ENCODE data around the gene UAP1L1. TPM values are rescaled to one million over a fixed set of nuclear protein-coding genes. Genes with fewer than 3 reads are reported as not detected.

The UAP1L1 gene
- 18.7 and 21.5 TPM in 2 replicates for total RNA-seq

DNA sequence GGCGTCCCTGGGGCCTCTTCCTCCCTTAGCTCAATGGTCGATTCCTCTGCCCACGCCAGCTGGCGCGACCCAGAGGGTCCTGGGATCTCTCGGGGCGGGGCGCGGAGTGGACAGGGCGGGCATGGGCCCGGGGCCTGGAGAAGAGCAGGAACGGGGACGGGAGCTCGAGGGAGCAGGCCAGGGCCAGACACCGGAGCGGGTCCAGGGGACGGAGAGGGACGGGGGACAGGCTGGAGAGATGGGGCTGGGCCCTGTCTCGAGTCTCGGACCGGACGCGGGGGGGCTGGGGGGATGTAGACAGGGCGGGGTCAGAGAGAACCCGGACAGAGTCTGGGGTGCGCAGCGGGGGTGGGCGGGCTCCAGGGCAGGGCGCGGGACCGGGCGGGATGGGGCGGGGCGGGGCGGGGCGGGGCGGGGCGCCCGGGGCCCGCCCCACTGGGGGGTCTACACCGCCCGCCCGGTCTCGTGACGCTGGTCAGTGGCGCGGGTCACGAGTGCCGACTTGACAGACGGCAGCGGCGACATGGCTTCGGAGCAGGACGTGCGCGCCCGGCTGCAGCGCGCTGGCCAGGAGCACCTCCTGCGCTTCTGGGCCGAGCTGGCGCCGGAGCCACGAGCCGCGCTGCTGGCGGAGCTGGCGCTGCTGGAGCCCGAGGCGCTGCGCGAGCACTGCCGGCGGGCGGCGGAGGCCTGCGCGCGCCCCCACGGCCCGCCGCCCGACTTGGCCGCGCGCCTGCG, at the start of gene UAP1L1:
TSS of gene UAP1L1 (plus strand) at position 508 of the 738 bp plus-strand sequence. CDS start at position 524, 16 bp downstream.

GRCh38 chr9:137031904-137032640, 45.2 kb upstream of the UAP1L1 start, which contains the start of gene FUT7:
Gene FUT7 (minus strand): TSS chr9:137032088. CDS start chr9:137031991, 97 bp downstream.

GRCh38 chr9:137046088-137046787, 31.1 kb upstream of the UAP1L1 start, which contains the start of gene NPDC1:
Gene NPDC1 (minus strand): TSS chr9:137046177. CDS start chr9:137045989, 188 bp downstream.

GRCh38 chr9:137053944-137054931, 23.1 kb upstream of the UAP1L1 start, which contains the start of gene ENTPD2:
Gene ENTPD2 (minus strand): TSS chr9:137054061. CDS start chr9:137053997, 64 bp downstream.

DNA sequence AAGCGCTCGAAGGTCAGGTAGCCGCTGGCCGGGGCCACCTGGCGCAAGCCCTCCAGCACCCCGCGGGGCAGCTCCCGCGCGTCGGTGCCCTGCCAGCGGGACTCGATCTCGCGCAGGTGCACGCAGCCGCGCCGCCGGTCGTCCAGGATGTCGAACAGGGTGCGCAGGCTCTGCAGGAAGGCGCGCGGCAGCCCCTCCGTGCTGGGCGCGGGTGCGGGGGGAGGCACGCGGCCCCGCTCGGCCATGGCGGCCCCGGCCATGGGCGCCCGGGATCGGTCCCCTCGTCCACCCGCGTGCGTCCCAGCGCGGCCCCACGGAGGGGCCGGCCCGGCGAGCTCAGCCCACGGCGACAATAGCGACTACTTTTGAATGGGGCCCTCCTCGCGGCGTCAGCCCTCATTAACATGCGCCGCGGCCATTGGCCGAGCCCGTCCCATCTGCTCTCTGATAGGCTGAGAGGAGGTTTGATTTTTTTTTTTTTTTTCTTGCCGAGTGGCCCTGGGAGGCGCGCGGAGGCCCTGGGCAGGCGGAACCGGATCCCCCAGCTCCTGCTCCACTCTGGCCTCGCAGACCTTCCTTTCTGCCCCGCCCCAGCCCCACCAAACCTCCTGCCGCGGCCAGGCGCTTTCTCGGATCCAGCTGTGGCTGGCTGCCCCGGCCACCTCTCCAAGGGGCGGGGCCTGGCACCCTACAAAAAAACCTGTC, 7.0 kb upstream of the UAP1L1 start, which contains the start of gene SAPCD2:
TSS of gene SAPCD2 (minus strand) at position 357 of the 705 bp plus-strand sequence. CDS start at position 260, 97 bp downstream.

DNA sequence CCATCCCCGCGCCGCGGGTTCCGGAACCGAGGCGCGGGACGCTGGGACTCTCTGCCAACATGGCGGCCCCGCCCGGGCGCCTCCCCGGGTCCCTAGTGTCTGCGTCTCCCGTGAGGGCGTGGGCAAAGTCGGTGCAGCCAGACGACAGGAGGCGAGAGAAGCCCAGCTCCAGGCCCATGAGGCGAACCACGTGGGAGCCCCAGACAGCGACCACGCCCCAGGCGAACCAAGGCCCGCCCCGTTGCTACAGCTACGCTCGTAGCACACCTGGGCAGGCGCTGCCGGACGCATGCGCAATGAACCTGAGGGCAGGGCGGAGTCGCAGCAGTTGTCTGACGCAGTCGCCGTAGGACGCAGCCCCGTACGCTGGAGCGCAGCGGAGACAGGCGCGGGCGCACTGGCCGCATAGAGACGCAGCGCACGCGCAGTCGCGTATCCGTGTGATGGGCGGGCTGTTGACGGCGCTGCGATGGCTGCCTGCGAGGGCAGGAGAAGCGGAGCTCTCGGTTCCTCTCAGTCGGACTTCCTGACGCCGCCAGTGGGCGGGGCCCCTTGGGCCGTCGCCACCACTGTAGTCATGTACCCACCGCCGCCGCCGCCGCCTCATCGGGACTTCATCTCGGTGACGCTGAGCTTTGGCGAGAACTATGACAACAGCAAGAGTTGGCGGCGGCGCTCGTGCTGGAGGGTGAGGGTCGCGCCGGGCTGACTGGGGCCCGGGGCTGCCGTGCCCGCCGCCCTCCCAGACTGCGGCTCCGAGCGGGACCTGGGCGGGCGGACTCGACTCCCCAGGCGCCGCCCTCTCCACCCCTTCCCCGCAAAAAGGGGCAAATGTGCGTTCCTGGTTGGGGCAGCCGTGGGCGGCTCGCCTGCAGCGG, 9.5 kb downstream of the UAP1L1 start, which contains the start of gene MAN1B1:
TSS of gene MAN1B1 (plus strand) at position 455 of the 878 bp plus-strand sequence. CDS start at position 470, 15 bp downstream.

DNA sequence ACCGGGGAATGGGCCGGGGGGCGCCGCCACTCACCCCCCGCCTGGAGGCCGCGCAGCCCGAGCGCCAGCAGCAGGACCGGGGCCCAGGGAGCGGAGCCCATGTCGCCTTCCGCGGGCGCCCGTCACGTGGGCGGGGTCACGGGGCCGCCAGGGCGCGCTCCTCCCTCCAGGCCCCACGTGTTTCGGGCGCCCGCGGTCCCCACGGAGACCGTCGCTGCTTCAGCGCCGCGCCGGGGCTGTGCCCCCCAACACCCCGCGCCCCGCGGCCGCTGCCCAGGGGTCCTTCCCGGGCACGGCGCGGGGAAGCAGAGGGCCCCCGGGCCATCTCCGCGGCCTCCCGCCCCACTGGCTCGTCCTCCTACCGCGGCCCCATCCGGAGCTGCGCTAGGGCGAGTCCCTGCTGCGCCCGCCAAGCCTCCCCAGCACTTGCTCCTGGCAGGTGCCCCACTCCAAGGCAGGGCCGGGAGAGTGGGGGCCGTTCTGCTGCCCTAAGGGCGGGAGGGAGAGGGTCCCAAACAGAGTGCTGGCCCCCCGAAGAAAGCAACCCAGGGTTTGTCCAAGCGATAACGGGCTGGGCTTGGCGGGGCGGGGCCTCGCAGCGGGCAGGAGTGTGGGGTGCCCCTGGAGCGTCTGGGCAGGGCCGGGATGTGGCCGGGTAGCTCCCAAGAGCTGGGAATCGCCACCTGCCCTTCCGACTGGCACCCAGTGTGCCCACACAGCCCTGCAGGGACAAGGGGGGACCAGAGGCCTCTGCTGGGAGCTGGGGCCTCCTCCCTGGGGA, 37.5 kb downstream of the UAP1L1 start, which contains the start of gene DPP7:
TSS of gene DPP7 (minus strand) at position 121 of the 781 bp plus-strand sequence. CDS start at position 101, 20 bp downstream.

Other genes starting within 250 kb of the UAP1L1 start
- 2.1 and 2.4 TPM in 2 replicates for gene AJM1, start 235.0 kb upstream of the UAP1L1 start, total RNA-seq
- gene PHPT1, start 228.1 kb upstream of the UAP1L1 start, total RNA-seq: 65.8 and 98.9 TPM in 2 replicates
- gene MAMDC4, start 225.2 kb upstream of the UAP1L1 start, total RNA-seq: 2.7 and 4.0 TPM in 2 replicates
- 209 and 275 TPM in 2 replicates for gene EDF1, start 211.2 kb upstream of the UAP1L1 start, total RNA-seq
- 5.6 and 16.0 TPM in 2 replicates for gene TRAF2, start 191.0 kb upstream of the UAP1L1 start, total RNA-seq
- 142 and 159 TPM in 2 replicates for gene FBXW5, start 132.8 kb upstream of the UAP1L1 start, total RNA-seq
- 0.59 TPM in 1 of 2 replicates, not detected in the other for gene C8G, start 132.3 kb upstream of the UAP1L1 start, total RNA-seq
- 0.30 and 0.51 TPM in 2 replicates for gene LCN12, start 125.2 kb upstream of the UAP1L1 start, total RNA-seq
- 8.3 and 21.4 TPM in 2 replicates for gene PTGDS, start 100.0 kb upstream of the UAP1L1 start, total RNA-seq
- gene LCNL1, start 94.5 kb upstream of the UAP1L1 start, total RNA-seq: 0.88 and 1.5 TPM in 2 replicates
- gene PAXX, start 85.1 kb upstream of the UAP1L1 start, total RNA-seq: 13.5 and 17.8 TPM in 2 replicates
- gene CLIC3, start 80.9 kb upstream of the UAP1L1 start, total RNA-seq: 2.5 and 3.3 TPM in 2 replicates
- gene ABCA2, start 49.3 kb upstream of the UAP1L1 start, total RNA-seq: 46.0 and 68.3 TPM in 2 replicates
- gene FUT7, start 45.4 kb upstream of the UAP1L1 start, total RNA-seq: under 0.01 TPM in 1 of 2 replicates, not detected in the other
- 27.3 and 49.4 TPM in 2 replicates for gene NPDC1, start 31.3 kb upstream of the UAP1L1 start, total RNA-seq
- not detected in 2 replicates for gene ENTPD2, start 23.5 kb upstream of the UAP1L1 start, total RNA-seq
- 0.89 and 5.7 TPM in 2 replicates for gene SAPCD2, start 7.0 kb upstream of the UAP1L1 start, total RNA-seq
- 176 and 185 TPM in 2 replicates for gene MAN1B1, start 9.5 kb downstream of the UAP1L1 start, total RNA-seq
- 69.1 and 79.6 TPM in 2 replicates for gene DPP7, start 37.2 kb downstream of the UAP1L1 start, total RNA-seq
- gene GRIN1, start 61.6 kb downstream of the UAP1L1 start, total RNA-seq: 0.09 TPM in 1 of 2 replicates, not detected in the other
- not detected in 2 replicates for gene LRRC26, start 92.5 kb downstream of the UAP1L1 start, total RNA-seq
- gene TMEM210, start 94.5 kb downstream of the UAP1L1 start, total RNA-seq: not detected in 2 replicates
- 25.5 and 28.8 TPM in 2 replicates for gene ANAPC2, start 111.0 kb downstream of the UAP1L1 start, total RNA-seq
- gene SSNA1, start 111.2 kb downstream of the UAP1L1 start, total RNA-seq: 51.0 and 65.9 TPM in 2 replicates
- gene TPRN, start 123.2 kb downstream of the UAP1L1 start, total RNA-seq: 6.2 and 8.9 TPM in 2 replicates
- 32.1 and 32.8 TPM in 2 replicates for gene TMEM203, start 128.1 kb downstream of the UAP1L1 start, total RNA-seq
- 2.7 and 5.4 TPM in 2 replicates for gene NDOR1, start 128.2 kb downstream of the UAP1L1 start, total RNA-seq
- gene RNF208, start 144.7 kb downstream of the UAP1L1 start, total RNA-seq: 0.30 and 0.83 TPM in 2 replicates
- 0.30 and 0.46 TPM in 2 replicates for gene CYSRT1, start 147.7 kb downstream of the UAP1L1 start, total RNA-seq
- gene RNF224, start 150.0 kb downstream of the UAP1L1 start, total RNA-seq: not detected in 2 replicates
- gene SLC34A3, start 153.4 kb downstream of the UAP1L1 start, total RNA-seq: under 0.01 TPM in 1 of 2 replicates, not detected in the other
- gene TUBB4B, start 163.8 kb downstream of the UAP1L1 start, total RNA-seq: 60.9 and 219 TPM in 2 replicates
- gene STPG3, start 173.8 kb downstream of the UAP1L1 start, total RNA-seq: not detected in 2 replicates
- 36.5 and 54.9 TPM in 2 replicates for gene NELFB, start 177.8 kb downstream of the UAP1L1 start, total RNA-seq
- gene TOR4A, start 200.2 kb downstream of the UAP1L1 start, total RNA-seq: 19.0 and 33.5 TPM in 2 replicates
- gene NRARP, start 224.8 kb downstream of the UAP1L1 start, total RNA-seq: 0.18 and 0.30 TPM in 2 replicates

Data from smooth muscle cell of the umbilical artery (primary cell).